OCI-LY3 (cell line): Measurements from ENCODE around the gene SRF.
"Not testable (repeated sequence)": the region's sequence is repeated elsewhere in the genome, so short reads cannot be mapped to it uniquely, and the experiment has no call there.

Source experiments
- H2AFZ ChIP-seq: fragments of 200-600, 300-600 bp; shearing (Covaris generic); 2 replicates; pipeline ENCODE4 v1.6.0; 2014; ENCODE audit warnings: antibody characterized with exemption, low read depth, low read length
- H3K27ac ChIP-seq: fragments of 200-600, 300-600 bp; sonication (generic); 2 replicates; pipeline ENCODE4 v1.5.1; 2014; ENCODE audit warnings: mild to moderate bottlenecking, low read length, moderate library complexity, mixed read lengths
- H3K27me3 ChIP-seq: fragments of 200-600, 300-600 bp; sonication (generic); 2 replicates; pipeline ENCODE4 v1.6.1; 2014; ENCODE audit warnings: low read depth, low read length, mixed read lengths
- H3K36me3 ChIP-seq: fragments of 200-600, 300-600 bp; sonication (generic); replicated peaks from 2 replicates; pipeline ENCODE3; 2014; ENCODE audit warnings: low read depth, low read length, mixed read lengths
- H3K4me1 ChIP-seq: fragments of 300-600, 200-600 bp; sonication (generic); 2 replicates; pipeline ENCODE4 v1.6.1; 2014; ENCODE audit warnings: low read length, mixed read lengths
- H3K4me2 ChIP-seq: fragments of 200-600, 300-600 bp; sonication (generic); 2 replicates; pipeline ENCODE4 v1.6.1; 2014; ENCODE audit warnings: low read length, mixed read lengths
- H3K4me3 ChIP-seq: fragments of 300-600, 200-600 bp; sonication (generic); 2 replicates; pipeline ENCODE4 v1.5.1; 2014; ENCODE audit warnings: antibody characterized with exemption, mild to moderate bottlenecking, low read length, moderate library complexity
- H3K79me2 ChIP-seq: fragments of 300-600, 200-600 bp; shearing (Covaris generic); 2 replicates; pipeline ENCODE4 v1.6.1; 2014; ENCODE audit warnings: mild to moderate bottlenecking, low read length, mixed read lengths
- H3K9ac ChIP-seq: fragments of 300-600, 200-600 bp; shearing (Covaris generic); 2 replicates; pipeline ENCODE4 v1.6.0; 2014; ENCODE audit warnings: mild to moderate bottlenecking, low read length, moderate library complexity
- H3K9me3 ChIP-seq: fragments of 200-600, 300-600 bp; shearing (Covaris generic); 2 replicates; pipeline ENCODE4 v1.6.1; 2014; ENCODE audit warnings: low read length, mixed read lengths; ENCODE audit not compliant: insufficient read depth
- H4K20me1 ChIP-seq: fragments of 200-600, 300-600 bp; sonication (generic); 2 replicates; pipeline ENCODE4 v1.6.1; 2016; ENCODE audit warnings: low read length, mixed read lengths; ENCODE audit not compliant: insufficient read depth
- CTCF ChIP-seq: fragments of 200-600, 300-600 bp; sonication (generic); IDR thresholded peaks from 2 replicates; pipeline ENCODE4 v1.5.1; 2014; ENCODE audit warnings: antibody characterized with exemption, low read length, low read depth
- EZH2phosphoT487 ChIP-seq: fragments of 200-600 bp; shearing (Covaris generic); IDR thresholded peaks from 2 replicates; pipeline ENCODE4 v1.6.1; 2018; ENCODE audit warnings: antibody characterized with exemption, mixed run types, low read depth

The SRF gene

GRCh38 chr6:43128926-43129325 is 42.1 kb upstream of the SRF start:
- Histone ChIP-seq H3K79me2 (no peaks in the 10 kb centered on the region), H3K4me3 (no peak overlapping the region), H3K27me3 (peaks cover 4% of the 10 kb centered on the region; the same call in 1 of the 2 replicates), H2AFZ (no peak overlapping the region), H3K27ac (no peak overlapping the region), H3K9ac (no peak overlapping the region), H3K36me3 (no peaks in the 10 kb centered on the region), H3K4me2 (no peak overlapping the region), H3K9me3 (no peaks in the 10 kb centered on the region), H3K4me1 (peaks cover 3% of the 10 kb centered on the region; the same call in 1 of the 2 replicates), H4K20me1 (no peaks in the 10 kb centered on the region)
- TF ChIP-seq CTCF: no peak
- TF ChIP-seq EZH2phosphoT487: no peak

- H2AFZ ChIP-seq: peak overlapping the region; percentile 84
These were observed 41.5 kb upstream of the SRF start for GRCh38 chr6:43129434-43130194.

GRCh38 chr6:43130429-43130828 is 40.6 kb upstream of the SRF start:
- Histone ChIP-seq H3K36me3 (no peaks in the 10 kb centered on the region), H3K9me3 (no peaks in the 10 kb centered on the region), H3K27ac (no peak overlapping the region), H3K79me2 (no peaks in the 10 kb centered on the region), H3K9ac (no peak overlapping the region), H3K4me2 (no peak overlapping the region), H3K4me3 (no peak overlapping the region), H3K27me3 (peaks cover 4% of the 10 kb centered on the region; the same call in 1 of the 2 replicates), H2AFZ (no peak overlapping the region), H4K20me1 (no peaks in the 10 kb centered on the region), H3K4me1 (peaks cover 3% of the 10 kb centered on the region; the same call in 1 of the 2 replicates)
- no peak for TF ChIP-seq EZH2phosphoT487
- no peak for TF ChIP-seq CTCF

More at GRCh38 chr6:43129434-43130194, 41.5 kb upstream of the SRF start:
- peaks cover 3% of the 10 kb centered on the region; the same call in 1 of the 2 replicates for H3K4me1 ChIP-seq
- H3K9ac ChIP-seq: no peak overlapping the region
- no peaks in the 10 kb centered on the region for H3K79me2 ChIP-seq
- H3K27me3 ChIP-seq: peaks cover 4% of the 10 kb centered on the region; the same call in 1 of the 2 replicates
- H3K36me3 ChIP-seq: no peaks in the 10 kb centered on the region
- H3K4me3 ChIP-seq: peak overlapping the region; percentile 43
- H4K20me1 ChIP-seq: no peaks in the 10 kb centered on the region
- peak overlapping the region; percentile 59 for H3K4me2 ChIP-seq
- H3K9me3 ChIP-seq: no peaks in the 10 kb centered on the region
- H3K27ac ChIP-seq: no peak overlapping the region
- no peak for TF ChIP-seq EZH2phosphoT487
- TF ChIP-seq CTCF: peak; percentile 82

- not testable (repeated sequence) for H3K27ac ChIP-seq, H3K36me3 ChIP-seq, H3K9ac ChIP-seq, H2AFZ ChIP-seq, H4K20me1 ChIP-seq, H3K4me3 ChIP-seq, H3K4me2 ChIP-seq, H3K9me3 ChIP-seq, H3K4me1 ChIP-seq, H3K79me2 ChIP-seq, H3K27me3 ChIP-seq
These were observed 39.7 kb upstream of the SRF start for GRCh38 chr6:43131379-43131778.
